Measurements from ENCODE around the gene CCDC3.

CCDC3 gene

GRCh38 chr10:12947741-12948140 lies 53.8 kb downstream of the CCDC3 start:
- in situ Hi-C loops (cut with MboI; ENCODE audit: low pct_unique_long_range_greater_than_20kb, low sequenced_read_pairs, unreplicated experiment): no loop called here
- TF ChIP-seq CTCF (IDR thresholded peaks at IDR 0.05; ENCODE audit: extremely low read depth, insufficient read depth, missing control alignments): no peak
- DNase-seq (ENCODE audit: low spot score): no peak

- in situ Hi-C loops (cut with MboI; ENCODE audit: low pct_unique_long_range_greater_than_20kb, low sequenced_read_pairs, unreplicated experiment): no loop called here
- no peak for DNase-seq (ENCODE audit: low spot score)
- no peak for TF ChIP-seq CTCF (IDR thresholded peaks at IDR 0.05; ENCODE audit: extremely low read depth, insufficient read depth, missing control alignments)
These were observed 55.1 kb downstream of the CCDC3 start for GRCh38 chr10:12946372-12946771.

- TF ChIP-seq CTCF (IDR thresholded peaks at IDR 0.05; ENCODE audit: extremely low read depth, insufficient read depth, missing control alignments): no peak
- DNase-seq (ENCODE audit: low spot score): peak; percentile 12
- in situ Hi-C loops (cut with MboI; ENCODE audit: low pct_unique_long_range_greater_than_20kb, low sequenced_read_pairs, unreplicated experiment): no loop called here
These were observed 55.7 kb downstream of the CCDC3 start for GRCh38 chr10:12945690-12946359.

- in situ Hi-C loops (cut with MboI; ENCODE audit: low pct_unique_long_range_greater_than_20kb, low sequenced_read_pairs, unreplicated experiment): no loop called here
- no peak for TF ChIP-seq CTCF (IDR thresholded peaks at IDR 0.05; ENCODE audit: extremely low read depth, insufficient read depth, missing control alignments)
These were observed 56.6 kb downstream of the CCDC3 start for GRCh38 chr10:12944931-12945330.

GRCh38 chr10:12943425-12943824 lies 58.1 kb downstream of the CCDC3 start:
- no peak for DNase-seq (ENCODE audit: low spot score)
- no peak for TF ChIP-seq CTCF (IDR thresholded peaks at IDR 0.05; ENCODE audit: extremely low read depth, insufficient read depth, missing control alignments)
- in situ Hi-C loops (cut with MboI; ENCODE audit: low pct_unique_long_range_greater_than_20kb, low sequenced_read_pairs, unreplicated experiment): no loop called here

More at GRCh38 chr10:12944931-12945330, 56.6 kb downstream of the CCDC3 start:
- no peak for DNase-seq (ENCODE audit: low spot score)

- in situ Hi-C loops (cut with MboI; ENCODE audit: low pct_unique_long_range_greater_than_20kb, low sequenced_read_pairs, unreplicated experiment): no loop called here
- DNase-seq (ENCODE audit: low spot score): no peak
- TF ChIP-seq CTCF (IDR thresholded peaks at IDR 0.05; ENCODE audit: extremely low read depth, insufficient read depth, missing control alignments): no peak
These were observed 59.5 kb downstream of the CCDC3 start for GRCh38 chr10:12941966-12942365.
